ENCODE measurements around the gene MYH11. TPM values are rescaled to one million over a fixed set of nuclear protein-coding genes. Genes with fewer than 3 reads are reported as not detected.

Gene MYH11
- total RNA-seq, 4 donors from 2014 or later = 19.5 to 63.2 (median 24.6) TPM

- no peak for DNase-seq
- Histone ChIP-seq H3K4me1 (no peaks in the 10 kb centered on the region), H3K9me3 (no peaks in the 10 kb centered on the region), H3K27me3 (no peaks in the 10 kb centered on the region), H3K4me3 (replicated peaks in 1 of 3) (no peak overlapping the region), H3K27ac (no peak overlapping the region), H3K36me3 (no peaks in the 10 kb centered on the region)
- WGBS, 2 donors = 91% methylated on average over 9 to 11 of the region's 11 CpGs
- TF ChIP-seq CTCF (IDR thresholded peaks at IDR 0.05) (no peak), POLR2A (IDR thresholded peaks at IDR 0.05) (no peak)
- intact Hi-C loops (cut with DNase I) = no loop called here
These were observed 29.0 kb downstream of the MYH11 start for GRCh38 chr16:15827709-15828343.

GRCh38 chr16:15827299-15827698 is 29.5 kb downstream of the MYH11 start:
- Histone ChIP-seq H3K9me3 (no peaks in the 10 kb centered on the region), H3K27ac (no peak overlapping the region), H3K4me3 (replicated peaks in 1 of 3) (no peak overlapping the region), H3K4me1 (no peaks in the 10 kb centered on the region), H3K27me3 (no peaks in the 10 kb centered on the region), H3K36me3 (no peaks in the 10 kb centered on the region)
- intact Hi-C loops (cut with DNase I) = no loop called here
- TF ChIP-seq CTCF (IDR thresholded peaks at IDR 0.05) (no peak), POLR2A (IDR thresholded peaks at IDR 0.05) (no peak)
- no peak for DNase-seq
- 89 to 90% methylated on average over 7 of the region's 7 CpGs for WGBS, 2 donors

- DNase-seq = no peak
- no peak for TF ChIP-seq POLR2A (IDR thresholded peaks at IDR 0.05)
- no peak for TF ChIP-seq CTCF (IDR thresholded peaks at IDR 0.05)
- 75 to 78% methylated on average over 9 of the region's 9 CpGs for WGBS, 2 donors
- Histone ChIP-seq H3K27me3 (no peaks in the 10 kb centered on the region), H3K36me3 (no peaks in the 10 kb centered on the region), H3K27ac (no peak overlapping the region), H3K4me3 (replicated peaks in 1 of 3) (no peak overlapping the region), H3K4me1 (no peaks in the 10 kb centered on the region), H3K9me3 (no peaks in the 10 kb centered on the region)
- intact Hi-C loops (cut with DNase I) = no loop called here
These were observed 31.0 kb downstream of the MYH11 start for GRCh38 chr16:15825750-15826305.

- H3K27me3 ChIP-seq = no peaks in the 10 kb centered on the region
- H3K4me3 ChIP-seq (replicated peaks in 1 of 3) = no peak overlapping the region
- H3K9me3 ChIP-seq = no peaks in the 10 kb centered on the region
- TF ChIP-seq POLR2A (IDR thresholded peaks at IDR 0.05) = no peak
- no peaks in the 10 kb centered on the region for H3K4me1 ChIP-seq
- 44 to 66% methylated on average over 17 of the region's 17 CpGs for WGBS, 2 donors
- no peak overlapping the region for H3K27ac ChIP-seq
- H3K36me3 ChIP-seq = no peaks in the 10 kb centered on the region
- peak; percentile 39 to 80 for DNase-seq
- intact Hi-C loops (cut with DNase I) = no loop called here
These were observed 33.9 kb downstream of the MYH11 start for GRCh38 chr16:15822957-15823356.

- Histone ChIP-seq H3K4me1 (no peaks in the 10 kb centered on the region), H3K9me3 (no peaks in the 10 kb centered on the region), H3K27ac (no peak overlapping the region), H3K4me3 (replicated peaks in 1 of 3) (no peak overlapping the region), H3K36me3 (no peaks in the 10 kb centered on the region), H3K27me3 (no peaks in the 10 kb centered on the region)
- intact Hi-C loops (cut with DNase I) = no loop called here
- no peak for DNase-seq
- 93 to 95% methylated on average over 7 of the region's 7 CpGs for WGBS, 2 donors
- TF ChIP-seq CTCF (IDR thresholded peaks at IDR 0.05) (no peak), POLR2A (IDR thresholded peaks at IDR 0.05) (no peak)
These were observed 36.0 kb downstream of the MYH11 start for GRCh38 chr16:15820837-15821236.

Measured in thyroid gland (tissue), 4 donors.